NCI-H226 (cell line): Measurements from ENCODE around the gene ACSL3.

Source experiments
- DNase-seq: peaks from one replicate; pipeline ENCODE4 v3.0.0-alpha.2; 2015

Gene ACSL3

DNA sequence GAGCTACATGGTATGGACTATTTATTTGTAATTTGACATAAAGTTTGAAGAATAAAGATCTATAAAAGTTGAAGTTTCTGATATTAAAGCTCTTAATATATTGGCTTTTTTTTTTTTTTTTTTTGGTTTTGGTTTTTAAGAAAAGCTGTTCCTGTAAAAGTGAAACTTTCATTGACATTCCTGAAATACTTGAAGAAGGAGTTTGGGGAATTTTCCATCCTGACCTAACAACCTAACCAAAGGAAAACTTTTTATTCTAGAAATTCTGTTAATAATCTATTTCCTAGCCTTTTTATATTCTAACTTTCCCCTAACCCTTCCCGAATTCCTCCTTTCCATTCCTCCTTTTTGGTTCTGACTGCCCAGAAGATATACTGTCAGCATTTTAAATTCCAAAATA, 83.7 kb downstream of the ACSL3 start:
- no peak for DNase-seq

DNA sequence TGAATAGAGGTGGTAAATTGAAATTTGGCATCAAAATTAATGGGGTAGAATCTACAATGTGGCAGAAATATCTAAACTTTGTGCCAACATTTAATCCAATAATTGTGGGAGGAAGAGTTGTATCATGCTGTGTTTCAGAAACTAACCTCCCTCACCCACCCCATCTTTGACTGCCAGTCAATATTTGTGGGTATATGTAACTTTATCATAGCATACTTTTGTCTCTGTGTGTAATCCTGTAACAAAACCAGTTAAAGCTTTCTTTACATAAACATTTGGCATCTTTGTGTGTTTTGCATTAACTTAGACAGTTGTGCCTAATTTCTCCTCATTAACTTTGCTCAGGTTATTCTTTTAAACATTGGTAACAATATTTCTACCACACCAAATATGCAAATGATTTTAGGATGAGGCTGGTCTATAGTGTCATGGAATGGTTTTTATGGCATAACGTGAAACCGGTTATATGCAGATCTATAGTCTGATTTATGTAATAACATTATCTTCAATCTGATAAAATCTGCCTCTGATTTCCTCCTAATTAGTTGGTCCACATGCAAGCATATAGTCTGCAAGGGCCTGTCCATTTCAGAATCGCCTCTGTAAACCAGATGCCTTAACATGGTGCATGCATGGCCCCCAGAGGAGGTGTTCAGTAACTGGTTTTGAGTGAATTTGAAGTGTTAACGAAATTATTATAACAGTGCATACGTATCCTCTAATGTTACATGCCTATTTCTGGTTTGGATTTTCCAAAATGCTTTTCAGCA, 84.3 kb downstream of the ACSL3 start:
- DNase-seq, result no peak

DNA sequence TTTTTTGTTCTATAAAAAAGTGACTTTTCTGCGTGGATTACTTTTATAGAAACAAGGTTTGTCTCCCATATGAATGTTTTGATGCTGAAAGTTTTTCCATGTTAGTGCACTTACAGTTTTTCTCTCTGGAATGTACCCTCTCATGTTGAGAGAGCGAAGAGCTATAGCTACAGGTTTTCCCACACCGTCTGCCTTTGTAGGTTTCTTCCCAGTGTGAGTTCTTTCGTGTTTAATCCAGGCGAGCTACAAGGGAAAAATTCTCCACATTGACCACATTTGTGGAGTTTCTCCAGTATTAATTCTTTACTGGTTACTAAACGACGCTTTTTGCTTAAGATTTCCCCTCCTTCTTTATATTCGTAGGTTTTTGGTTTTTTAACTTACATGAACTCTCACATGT, 85.1 kb downstream of the ACSL3 start:
- DNase-seq, result no peak

DNA sequence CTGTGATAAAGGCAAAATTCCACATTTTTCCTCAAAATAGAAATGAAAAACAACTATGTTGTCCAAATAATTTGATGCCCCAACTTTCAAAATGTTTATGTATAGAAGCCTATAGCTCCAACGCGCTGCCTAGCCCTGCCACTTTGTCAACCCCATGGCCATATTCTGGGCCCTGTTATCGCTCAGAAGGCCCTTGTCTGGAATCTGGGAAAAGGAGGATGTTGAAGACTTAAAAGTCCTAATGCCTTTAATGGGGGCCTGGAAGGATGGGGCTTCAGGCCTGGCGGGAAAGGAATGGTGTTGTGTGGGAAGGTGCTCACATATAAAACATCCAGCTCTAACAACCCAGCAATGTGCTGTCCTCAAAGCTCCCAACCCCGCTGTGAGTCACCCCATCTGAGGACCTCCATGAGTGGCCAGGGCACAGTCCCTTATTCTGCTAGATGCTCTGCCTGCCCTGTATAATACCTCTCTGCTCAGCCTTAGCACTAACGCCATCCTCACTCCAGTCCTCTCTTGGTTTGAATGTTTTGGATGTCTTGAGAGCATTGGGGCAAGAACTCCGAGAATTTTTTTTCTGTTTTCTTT, 86.0 kb downstream of the ACSL3 start:
- no peak for DNase-seq

DNA sequence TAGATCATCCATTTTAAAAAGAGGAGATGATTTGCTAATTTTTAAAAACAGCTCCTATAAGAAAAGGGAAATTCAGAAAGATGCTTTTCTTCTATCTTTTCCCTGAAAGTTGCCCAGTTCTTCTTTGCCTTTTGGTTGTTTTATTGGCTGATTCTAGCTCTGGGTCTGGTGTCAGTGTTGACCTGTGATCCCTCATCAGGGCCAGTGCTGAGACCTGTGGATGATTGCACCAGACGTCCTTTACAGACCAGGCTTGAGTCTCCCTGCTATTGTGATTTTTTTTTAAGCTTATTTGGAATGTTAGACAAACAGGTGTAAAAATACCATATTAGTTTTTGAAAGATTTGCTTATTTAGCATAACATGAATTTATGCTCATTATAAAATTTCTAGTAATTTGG, 88.2 kb downstream of the ACSL3 start:
- DNase-seq, result no peak

DNA sequence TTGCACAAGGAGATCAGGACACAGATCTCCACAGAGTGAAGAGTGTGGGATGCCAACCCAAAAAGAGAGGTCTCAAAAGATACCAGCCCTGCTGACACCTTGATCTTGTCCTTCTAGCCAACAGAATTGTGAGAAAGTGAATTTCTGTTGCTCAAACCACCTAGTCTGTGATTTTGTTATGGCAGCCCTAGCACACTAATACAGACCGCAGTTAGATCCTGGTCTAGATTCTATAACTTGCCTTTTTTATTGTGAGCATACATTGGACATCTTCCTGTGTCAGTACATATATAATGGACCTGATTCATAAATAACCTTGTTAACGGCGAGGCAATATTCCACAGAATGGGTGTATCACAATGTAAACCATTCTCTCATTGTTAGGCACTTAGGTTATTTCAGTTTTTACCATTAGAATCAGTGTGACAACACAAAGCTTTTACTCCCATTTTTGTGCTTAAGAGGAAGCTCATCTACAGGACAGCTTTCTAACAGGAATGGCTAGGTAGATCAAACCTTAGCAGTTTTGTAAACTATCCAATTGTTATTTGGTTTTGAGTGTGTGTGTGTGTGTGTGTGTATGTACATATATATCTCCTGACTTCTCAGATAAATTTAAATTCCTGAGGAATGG, 89.0 kb downstream of the ACSL3 start:
- no peak for DNase-seq

DNA sequence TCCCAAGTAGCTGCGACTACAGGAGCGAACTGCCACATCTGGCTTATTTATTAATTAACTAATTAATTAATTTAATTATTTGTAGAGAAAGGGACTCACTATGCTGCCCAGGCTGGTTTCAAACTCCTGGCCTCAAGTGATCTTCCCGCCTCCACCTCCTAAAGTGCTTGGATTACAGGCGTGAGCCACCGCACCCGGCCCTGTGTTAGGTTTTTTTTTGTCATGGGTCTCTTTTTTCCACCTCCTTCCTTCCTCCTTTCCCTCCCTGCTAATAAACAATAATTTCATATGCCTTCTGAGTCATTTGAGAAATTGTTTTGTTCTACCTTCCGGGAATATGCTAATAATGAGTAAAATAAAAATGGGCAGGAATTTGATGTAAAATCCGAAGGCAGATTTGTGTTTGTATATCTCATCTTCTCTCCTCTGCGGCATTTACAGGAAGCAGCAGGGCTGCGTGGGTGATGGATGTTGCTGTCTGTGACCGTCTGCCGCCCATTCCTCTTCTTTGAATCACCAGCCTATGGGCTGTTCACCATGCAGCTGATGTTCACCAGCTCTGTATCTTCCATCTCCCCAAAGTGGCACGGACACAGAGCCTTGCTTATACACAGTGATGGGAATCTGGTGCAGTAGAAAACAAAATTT, 89.9 kb downstream of the ACSL3 start:
- peak; percentile 25 for DNase-seq

DNA sequence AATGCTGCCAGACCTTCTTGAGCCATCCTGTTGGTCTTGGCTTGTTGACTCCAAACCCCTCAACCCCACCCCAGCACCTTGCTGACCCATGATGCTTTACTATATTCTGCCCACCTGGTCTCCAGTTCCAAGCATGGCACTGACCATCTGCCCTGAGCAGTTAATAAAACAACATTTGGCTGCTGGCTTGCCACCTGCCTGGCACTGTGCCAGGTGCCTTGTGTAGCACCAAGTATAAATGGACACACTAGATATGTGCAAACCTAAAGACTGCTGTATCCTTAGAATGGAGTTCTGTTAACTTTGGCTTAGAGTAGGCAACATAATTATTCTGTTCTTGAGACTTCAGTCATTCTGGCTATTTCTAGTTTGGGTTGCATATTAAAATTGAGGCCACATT, 91.4 kb downstream of the ACSL3 start:
- no peak for DNase-seq

DNA sequence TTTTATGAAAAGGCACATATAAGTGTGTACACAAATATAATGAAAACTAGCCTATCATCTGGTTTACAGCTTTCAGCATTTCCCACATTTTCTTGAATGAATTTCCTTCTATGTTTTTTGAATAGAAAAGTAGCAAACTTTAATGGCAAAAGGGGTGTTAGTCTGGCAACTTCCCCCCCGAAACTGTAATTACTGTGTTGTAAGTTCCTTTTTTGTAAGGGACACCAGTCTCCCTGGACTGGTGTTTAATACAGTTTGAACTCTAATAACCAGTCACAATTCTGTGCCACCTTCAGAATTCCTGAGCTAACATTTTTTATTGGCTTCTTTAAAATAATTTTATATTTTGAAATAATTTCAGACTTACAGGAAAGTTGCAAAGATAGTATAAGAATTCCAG, 94.2 kb downstream of the ACSL3 start:
- DNase-seq, result no peak

DNA sequence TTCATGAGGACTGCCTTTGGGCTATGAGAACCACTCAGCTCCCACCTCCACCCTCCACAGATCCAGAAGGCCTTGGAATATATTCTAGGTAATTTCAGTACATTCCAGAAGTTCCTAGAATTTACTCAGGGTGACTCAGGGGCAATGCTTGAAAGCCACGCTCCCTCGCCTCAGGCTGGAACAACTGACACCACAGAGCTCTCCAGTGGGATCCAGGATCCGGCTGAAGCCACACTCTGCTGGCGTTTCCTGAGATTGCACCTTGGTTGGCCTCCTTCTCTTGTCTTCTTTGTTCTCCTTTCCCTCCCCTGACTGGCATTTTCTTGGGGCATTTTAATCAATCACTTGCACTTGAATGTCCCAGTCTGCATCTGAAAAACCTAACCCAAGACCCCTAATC, 98.5 kb downstream of the ACSL3 start:
- DNase-seq, result peak; percentile 97

DNA sequence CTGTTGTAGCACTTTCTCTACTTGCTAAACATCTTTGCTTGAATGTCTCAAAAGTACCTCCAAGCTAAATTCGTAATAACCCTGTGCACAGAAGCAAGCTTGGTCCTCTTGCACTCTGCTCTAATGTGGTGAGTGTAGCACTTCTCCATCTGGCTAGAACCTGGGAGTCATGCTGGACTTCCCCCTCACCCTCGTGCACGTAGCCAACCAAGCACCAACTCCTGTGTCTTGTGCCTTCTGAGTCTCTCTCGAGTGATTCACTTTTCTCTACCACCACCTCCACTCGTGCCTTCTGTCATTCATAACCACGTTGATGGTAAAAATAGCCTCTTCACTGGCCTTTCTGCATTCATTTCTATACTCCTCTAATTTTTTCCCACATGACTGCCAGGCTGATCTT, 99.3 kb downstream of the ACSL3 start:
- DNase-seq, result peak; percentile 26

DNA sequence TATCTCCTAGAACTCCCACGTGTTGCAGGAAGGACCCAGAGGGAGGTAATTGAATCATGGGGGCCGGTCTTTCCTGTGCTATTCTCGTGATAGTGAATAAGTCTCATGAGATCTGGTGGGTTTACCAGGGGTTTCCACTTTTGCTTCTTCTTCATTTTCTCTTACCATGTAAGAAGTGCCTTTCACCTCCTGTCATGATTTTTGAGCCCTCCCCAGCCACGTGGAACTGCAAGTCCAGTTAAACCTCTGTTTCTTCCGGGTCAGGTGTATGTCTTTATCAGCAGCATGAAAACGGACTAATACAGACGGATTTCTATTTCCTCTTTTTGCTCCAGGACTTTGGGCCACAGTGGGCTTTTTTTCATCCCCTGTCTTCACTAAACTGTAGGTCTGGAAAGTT, 102.8 kb downstream of the ACSL3 start:
- no peak for DNase-seq

DNA sequence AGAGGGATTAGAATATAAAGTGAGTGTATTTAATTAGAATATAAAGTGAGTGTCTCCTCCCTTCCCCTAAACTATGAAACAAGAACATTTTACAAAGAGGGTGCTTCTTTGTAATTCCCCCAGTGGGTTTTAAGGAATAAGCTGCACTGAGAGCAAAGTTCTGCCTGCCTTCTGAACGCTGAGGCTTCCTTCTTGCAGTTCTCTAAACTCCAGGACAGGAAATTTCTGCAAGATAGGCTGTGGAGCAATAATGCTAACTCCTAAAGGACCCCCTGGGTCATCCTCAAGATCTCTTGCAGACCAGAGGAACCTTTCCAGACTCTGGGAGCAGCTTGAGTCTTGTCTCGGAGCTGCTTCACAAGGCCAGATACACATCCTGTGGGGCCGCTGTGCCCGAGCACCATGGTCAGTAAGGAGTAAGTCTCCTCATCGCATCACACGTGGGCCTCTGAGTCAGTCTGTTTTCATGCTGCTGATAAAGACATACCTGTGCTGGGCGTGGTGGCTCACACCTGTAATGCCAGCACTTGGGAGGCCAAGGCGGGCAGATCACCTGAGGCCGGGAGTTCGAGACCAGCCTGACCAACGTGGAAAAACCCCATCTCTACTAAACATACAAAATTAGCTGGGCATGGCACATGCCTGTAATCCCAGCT, 103.7 kb downstream of the ACSL3 start:
- no peak for DNase-seq

DNA sequence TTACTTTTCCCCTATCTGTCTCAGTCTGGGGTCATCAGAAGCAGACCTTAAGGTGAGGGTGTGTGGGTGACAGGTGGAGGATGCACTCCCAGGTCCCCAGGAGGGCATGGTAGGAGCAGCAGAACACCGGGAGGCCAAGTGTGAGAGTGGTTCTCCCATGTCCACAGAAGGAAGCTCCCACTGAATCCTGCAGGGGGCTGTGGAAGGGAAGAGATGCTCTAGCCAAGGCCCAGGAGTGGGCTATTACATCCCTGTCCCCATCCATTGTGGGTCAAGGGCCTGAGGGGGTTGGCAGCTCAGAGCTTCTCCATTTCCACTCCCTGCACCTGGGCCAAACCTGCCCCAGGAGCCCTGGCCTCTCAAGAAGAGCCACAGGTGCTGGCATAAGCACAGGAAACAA, 104.7 kb downstream of the ACSL3 start:
- no peak for DNase-seq

DNA sequence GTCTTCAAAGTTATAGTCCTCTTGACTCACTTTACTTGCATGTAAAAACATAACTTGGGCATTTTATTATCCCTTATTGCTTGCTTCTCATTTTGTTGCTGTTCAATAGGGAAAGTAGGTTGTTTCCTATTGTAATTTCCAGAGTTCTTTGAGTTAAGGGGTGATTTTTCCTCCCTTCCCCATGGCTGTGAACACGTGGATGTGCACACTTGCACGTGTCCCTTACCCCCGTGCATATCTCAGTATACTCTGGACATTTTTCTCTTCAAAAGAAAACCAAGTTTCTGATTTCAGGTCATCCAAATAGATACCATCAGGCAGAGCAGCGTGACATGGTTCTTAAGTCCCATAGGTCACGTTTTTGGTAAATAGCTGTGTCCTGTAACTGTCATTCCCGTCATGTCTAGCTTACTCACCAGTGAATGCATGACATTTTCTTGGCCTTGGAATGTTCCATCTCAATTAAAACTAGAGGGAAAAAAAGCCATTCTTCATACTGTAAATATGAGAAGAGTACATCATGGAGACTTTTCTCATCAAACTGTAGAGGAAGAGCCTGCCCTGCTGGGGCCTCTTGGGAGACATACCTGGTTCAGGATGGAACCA, 107.8 kb downstream of the ACSL3 start:
- DNase-seq, result no peak

DNA sequence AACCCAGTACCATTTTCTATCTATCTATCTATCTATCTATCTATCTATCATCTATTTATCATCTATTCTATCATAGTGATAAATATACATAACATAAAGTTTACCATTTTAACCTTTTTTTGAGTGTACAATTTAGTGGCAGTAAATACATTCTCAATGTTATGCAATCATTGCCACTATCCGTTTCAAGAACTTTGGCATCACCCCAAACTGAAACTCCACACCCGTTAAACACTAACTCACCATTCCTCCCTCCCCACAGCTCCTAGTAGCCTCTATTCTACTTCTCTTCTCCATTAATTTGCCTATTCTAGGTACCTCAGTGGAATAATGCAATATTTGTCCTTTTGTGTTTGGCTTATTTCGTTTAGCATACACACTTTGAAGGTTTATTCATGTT, 108.7 kb downstream of the ACSL3 start:
- peak; percentile 43 for DNase-seq

DNA sequence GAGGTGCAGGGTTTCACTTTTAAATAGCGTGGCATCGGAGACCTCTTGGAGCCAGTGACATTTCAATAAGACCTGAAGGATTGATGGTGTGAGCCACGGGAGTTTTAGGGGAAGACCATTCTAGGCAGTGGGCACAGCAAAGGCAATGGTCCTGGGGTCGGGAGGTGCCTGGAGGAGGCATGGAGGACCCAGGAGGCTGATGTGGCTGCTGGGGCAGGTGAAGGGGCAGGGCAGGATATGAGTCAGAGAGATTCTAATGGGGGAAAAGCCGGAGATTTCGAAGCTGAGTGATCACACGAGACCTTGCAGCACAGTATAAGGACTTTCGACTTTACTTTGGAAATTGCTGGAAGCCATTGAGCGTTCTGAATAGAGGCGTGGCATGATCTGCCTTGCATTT, 111.6 kb downstream of the ACSL3 start:
- DNase-seq, result no peak

DNA sequence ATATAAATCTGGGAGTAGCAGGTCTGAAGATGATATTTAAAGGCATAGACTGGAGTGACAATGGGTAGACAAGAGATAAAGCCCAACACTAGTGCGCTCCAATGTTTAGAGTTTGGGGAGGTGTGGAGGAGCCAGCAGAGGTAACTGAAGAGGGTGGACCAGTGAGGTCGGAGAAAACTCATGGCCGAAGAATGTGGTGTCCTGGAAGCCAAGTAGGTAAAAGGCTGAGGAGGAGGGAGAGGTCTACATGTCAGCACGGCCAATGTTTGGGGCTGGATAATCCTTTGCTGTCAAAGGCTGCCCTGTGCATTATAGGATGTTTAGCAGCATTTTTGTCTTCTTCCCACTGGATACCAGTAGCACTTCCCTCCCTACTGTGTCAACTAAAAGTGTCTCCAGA, 112.4 kb downstream of the ACSL3 start:
- DNase-seq, result peak; percentile 59

DNA sequence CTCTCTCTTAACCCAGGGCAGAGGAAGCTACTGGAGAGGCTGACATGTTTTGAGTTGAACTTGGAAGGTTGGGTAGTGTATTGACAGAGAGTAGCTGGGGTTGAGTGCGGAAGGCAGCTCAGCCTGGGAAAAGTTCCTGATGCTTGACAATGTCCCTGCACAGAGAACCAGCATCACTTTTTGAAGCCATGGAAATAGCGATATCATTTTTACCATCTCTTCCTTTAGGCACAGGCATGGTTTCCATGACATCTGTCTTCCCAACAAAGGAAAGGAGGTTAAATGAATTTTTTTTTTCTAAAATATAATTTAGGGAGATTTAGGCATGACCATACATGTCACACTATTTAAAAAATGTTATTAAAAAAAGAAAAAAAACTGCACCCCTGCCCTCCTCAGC, 112.9 kb downstream of the ACSL3 start:
- no peak for DNase-seq

DNA sequence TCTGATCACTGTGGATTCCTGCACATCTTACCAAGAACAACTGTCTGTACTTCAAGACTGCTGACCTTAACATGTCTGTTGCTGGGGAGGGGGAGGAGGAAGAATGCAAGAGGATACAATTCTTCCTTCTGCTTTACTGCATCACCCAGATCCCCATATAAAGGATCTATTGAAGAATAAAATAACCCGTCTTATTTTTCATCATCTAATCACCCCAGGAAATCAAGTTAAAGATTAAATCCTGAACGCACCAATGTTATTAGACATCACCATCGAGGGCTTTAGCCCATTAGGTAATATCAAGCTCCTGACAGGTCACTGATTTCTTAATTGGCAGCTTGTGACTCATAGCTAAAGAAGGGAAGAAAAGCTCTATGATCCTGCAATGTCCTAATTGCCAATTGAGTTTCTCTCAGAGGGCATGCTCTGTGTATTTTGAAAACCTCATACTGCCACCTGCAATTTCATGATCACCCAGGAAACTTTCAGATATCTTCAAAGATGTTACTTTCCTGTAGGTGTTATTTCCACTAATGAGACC, 115.8 kb downstream of the ACSL3 start:
- no peak for DNase-seq

DNA sequence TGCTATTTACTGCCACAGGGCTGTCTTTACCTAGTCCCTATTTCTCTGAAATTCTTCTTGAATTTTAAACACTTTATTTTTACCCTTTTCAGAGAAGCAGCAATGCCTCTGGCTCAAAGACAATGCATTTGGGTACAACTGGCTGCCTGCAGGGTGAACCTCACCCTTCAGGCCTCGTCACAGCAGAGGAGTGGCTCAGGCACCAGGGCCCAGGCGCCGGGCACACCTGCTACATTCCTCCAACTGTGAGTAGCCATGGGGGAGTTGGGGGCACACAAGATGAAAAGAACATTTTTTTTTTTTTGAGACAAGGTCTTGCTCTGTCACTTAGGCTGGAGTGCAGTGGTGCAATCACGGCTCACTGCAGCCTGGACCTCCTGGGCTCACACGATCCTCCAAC, 116.3 kb downstream of the ACSL3 start:
- no peak for DNase-seq

DNA sequence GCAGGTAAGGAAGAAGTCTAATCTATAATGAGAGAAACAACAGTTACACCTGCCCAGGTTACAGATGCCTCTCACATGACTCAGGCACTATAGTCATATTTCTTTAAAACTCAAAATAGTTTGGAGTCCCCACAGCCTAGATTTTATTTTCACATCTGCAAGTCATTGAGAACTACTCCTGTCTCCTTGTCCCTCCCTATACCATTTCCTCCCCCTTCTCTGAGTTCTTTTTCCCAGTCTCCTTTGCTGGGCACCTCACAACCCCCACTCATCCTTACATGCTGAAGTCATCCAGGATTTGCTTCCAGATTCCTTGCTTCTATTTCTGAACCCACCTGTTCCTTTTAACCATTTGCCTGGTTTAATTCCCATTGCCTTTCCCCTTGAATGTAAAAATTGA, 118.0 kb downstream of the ACSL3 start:
- no peak for DNase-seq

DNA sequence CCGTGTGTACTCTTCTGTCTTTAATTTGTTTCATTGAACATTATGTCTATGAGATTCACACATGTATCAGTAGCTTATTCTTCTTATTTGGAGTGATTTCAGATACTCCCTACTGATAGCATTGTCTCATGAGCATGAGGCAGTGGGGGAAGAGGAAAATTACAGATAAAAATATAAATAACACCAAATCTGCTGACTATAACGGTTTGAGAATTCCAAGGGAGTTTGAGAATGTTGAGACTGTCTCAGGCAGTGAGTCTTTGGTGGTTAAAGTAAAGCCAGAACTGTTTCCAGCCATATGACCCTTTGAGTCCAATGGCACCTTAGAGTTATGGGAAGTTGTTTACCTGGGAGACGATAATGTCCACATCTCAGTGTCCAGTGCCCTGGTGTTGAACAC, 118.6 kb downstream of the ACSL3 start:
- no peak for DNase-seq
